ENCODE results near the gene UFD1.

GRCh38 chr22:19467912-19468311 lies 11.1 kb downstream of the UFD1 start:
- TF ChIP-seq POLR2A (IDR thresholded peaks at IDR 0.05; ENCODE audit: low read length) (no peak), GATA1 (IDR thresholded peaks at IDR 0.05; ENCODE audit: low read depth, low read length) (no peak)
